GM19455 (cell line): ENCODE results near the gene UCP3.
"Not testable (repeated sequence)": the region's sequence is repeated elsewhere in the genome, so short reads cannot be mapped to it uniquely, and the experiment has no call there.

Experiments used
- ATAC-seq: cut with Tn5 transposase; IDR thresholded peaks from one replicate; pipeline ENCODE4 v1.9.1; 2021; ENCODE audit not compliant: unreplicated experiment

UCP3 gene

GRCh38 chr11:74000307-74001133 lies 8.4 kb downstream of the UCP3 start:
- no peak for ATAC-seq

GRCh38 chr11:73999581-74000306 lies 9.1 kb downstream of the UCP3 start:
- ATAC-seq: no peak

GRCh38 chr11:73998846-73999575 lies 9.9 kb downstream of the UCP3 start:
- ATAC-seq: no peak

GRCh38 chr11:73997120-73997770 lies 11.6 kb downstream of the UCP3 start:
- no peak for ATAC-seq

GRCh38 chr11:73996161-73996747 lies 12.6 kb downstream of the UCP3 start:
- no peak for ATAC-seq

GRCh38 chr11:73995731-73996130 lies 13.2 kb downstream of the UCP3 start:
- ATAC-seq: no peak

GRCh38 chr11:73995247-73995646 lies 13.6 kb downstream of the UCP3 start:
- ATAC-seq: no peak

GRCh38 chr11:73991471-73992006 lies 17.3 kb downstream of the UCP3 start:
- ATAC-seq: no peak

- ATAC-seq: no peak
Measured at GRCh38 chr11:73990730-73991129, 18.2 kb downstream of the UCP3 start.

GRCh38 chr11:73989156-73989555 lies 19.7 kb downstream of the UCP3 start:
- no peak for ATAC-seq

GRCh38 chr11:73988227-73988626 lies 20.7 kb downstream of the UCP3 start:
- ATAC-seq: no peak

- ATAC-seq: not testable (repeated sequence)
Measured at GRCh38 chr11:73985661-73986060, 23.2 kb downstream of the UCP3 start.

- ATAC-seq: no peak
Measured at GRCh38 chr11:73983741-73984538, 24.9 kb downstream of the UCP3 start.

GRCh38 chr11:73982990-73983740 lies 25.7 kb downstream of the UCP3 start:
- ATAC-seq: peak; percentile 72

- peak; percentile 66 for ATAC-seq
Measured at GRCh38 chr11:73982595-73982989, 26.3 kb downstream of the UCP3 start, which contains the start of gene UCP2. UCP2 (minus strand) TSS chr11:73982843; CDS start chr11:73978378, 4,465 bp downstream.

- no peak for ATAC-seq
Measured at GRCh38 chr11:73981051-73981805, 27.7 kb downstream of the UCP3 start.

- peak; percentile 40 for ATAC-seq
Measured at GRCh38 chr11:73980001-73980961, 28.6 kb downstream of the UCP3 start.
